Vagina (tissue), 2 donors: ENCODE data around the gene PTPRN2.

Experiments
- POLR2AphosphoS5 ChIP-seq, 2 donors: sonication (generic); formaldehyde crosslinking; IDR thresholded peaks; one replicate each; pipeline ENCODE4 v1.9.0; 2017; ENCODE audit warnings: antibody characterized with exemption in 2 of 2, mild to moderate bottlenecking in 2 of 2, low read depth in 1 of 2; ENCODE audit not compliant: insufficient read depth in 1 of 2
- TF ChIP-seq, protein P1 (sequence below), 3 experiments: fragments of 450-650 bp in 2 of 3; fragments of 200-600 bp in 1 of 3; sonication (generic) in 1 of 3; IDR thresholded peaks; one replicate each; pipeline ENCODE4 v1.5.1; 2017 to 2019; ENCODE audit warnings: antibody characterized with exemption in 3 of 3, mild to moderate bottlenecking in 2 of 3, moderate library complexity in 2 of 3

DNA sequence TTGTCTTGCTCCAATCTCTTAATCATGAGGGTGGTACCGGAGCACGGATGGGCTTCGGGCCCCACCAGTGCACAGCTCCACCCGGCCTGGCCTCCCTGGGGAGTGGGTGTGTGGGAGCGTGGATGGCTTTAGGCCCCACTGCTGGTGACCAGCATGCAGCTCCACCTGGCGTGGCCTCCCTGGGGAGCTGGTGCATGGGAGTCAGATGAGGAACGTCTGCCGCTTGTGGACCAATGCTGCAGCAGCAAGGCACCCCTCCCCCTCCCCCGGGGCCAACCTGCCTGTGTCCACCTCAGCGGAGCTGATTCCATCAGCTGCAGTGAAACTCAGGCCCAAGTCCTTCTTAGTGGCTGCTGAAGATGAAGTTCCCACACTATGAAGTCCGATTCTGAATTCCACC, 511.4 kb downstream of the PTPRN2 start:
- TF ChIP-seq, protein P1, sequence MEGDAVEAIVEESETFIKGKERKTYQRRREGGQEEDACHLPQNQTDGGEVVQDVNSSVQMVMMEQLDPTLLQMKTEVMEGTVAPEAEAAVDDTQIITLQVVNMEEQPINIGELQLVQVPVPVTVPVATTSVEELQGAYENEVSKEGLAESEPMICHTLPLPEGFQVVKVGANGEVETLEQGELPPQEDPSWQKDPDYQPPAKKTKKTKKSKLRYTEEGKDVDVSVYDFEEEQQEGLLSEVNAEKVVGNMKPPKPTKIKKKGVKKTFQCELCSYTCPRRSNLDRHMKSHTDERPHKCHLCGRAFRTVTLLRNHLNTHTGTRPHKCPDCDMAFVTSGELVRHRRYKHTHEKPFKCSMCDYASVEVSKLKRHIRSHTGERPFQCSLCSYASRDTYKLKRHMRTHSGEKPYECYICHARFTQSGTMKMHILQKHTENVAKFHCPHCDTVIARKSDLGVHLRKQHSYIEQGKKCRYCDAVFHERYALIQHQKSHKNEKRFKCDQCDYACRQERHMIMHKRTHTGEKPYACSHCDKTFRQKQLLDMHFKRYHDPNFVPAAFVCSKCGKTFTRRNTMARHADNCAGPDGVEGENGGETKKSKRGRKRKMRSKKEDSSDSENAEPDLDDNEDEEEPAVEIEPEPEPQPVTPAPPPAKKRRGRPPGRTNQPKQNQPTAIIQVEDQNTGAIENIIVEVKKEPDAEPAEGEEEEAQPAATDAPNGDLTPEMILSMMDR (IDR thresholded peaks at IDR 0.05), result no peak
- no peak for TF ChIP-seq POLR2AphosphoS5 (IDR thresholded peaks at IDR 0.05; ENCODE audit: insufficient read depth in 1 of 2, low read depth in 1 of 2)
